GM10266 (cell line): ENCODE results near the gene NAV2.

Source experiments
- DNase-seq: peaks from one replicate; pipeline ENCODE4 v3.0.0; 2012; ENCODE audit errors: extremely low spot score
- CTCF ChIP-seq: IDR thresholded peaks from 2 replicates; pipeline ENCODE4 v1.5.1; 2012; ENCODE audit warnings: mild to moderate bottlenecking, low read depth; ENCODE audit not compliant: control insufficient read depth, insufficient read depth; ENCODE audit errors: missing control alignments

The NAV2 gene

GRCh38 chr11:19907008-19907579, 194.5 kb downstream of the NAV2 start:
- TF ChIP-seq CTCF: no peak
- DNase-seq: peak; percentile 47

GRCh38 chr11:19907839-19908238, 195.2 kb downstream of the NAV2 start:
- TF ChIP-seq CTCF: no peak
- DNase-seq: no peak

- TF ChIP-seq CTCF: no peak
- DNase-seq: no peak
Measured at GRCh38 chr11:19910931-19911330, 198.3 kb downstream of the NAV2 start.

- TF ChIP-seq CTCF: no peak
- no peak for DNase-seq
Measured at GRCh38 chr11:19912115-19912957, 199.7 kb downstream of the NAV2 start.

GRCh38 chr11:19912958-19913892, 200.6 kb downstream of the NAV2 start:
- no peak for DNase-seq
- no peak for TF ChIP-seq CTCF

- no peak for DNase-seq
- no peak for TF ChIP-seq CTCF
Measured at GRCh38 chr11:19913893-19914249, 201.2 kb downstream of the NAV2 start.
